Keratinocyte (primary cell): ENCODE data around the gene LY86.

Experiments
- EZH2 ChIP-seq: IDR thresholded peaks from one replicate; pipeline ENCODE4 v1.6.1; 2012; ENCODE audit warnings: inconsistent platforms, mild to moderate bottlenecking, low read length, moderate library complexity
- TF ChIP-seq, protein P1 (sequence below), 3 experiments: IDR thresholded peaks in 1 of 3; conservative IDR thresholded peaks in 1 of 3; optimal IDR thresholded peaks in 1 of 3; 2 replicates in 2 of 3; 3 replicates in 1 of 3; pipeline versions ENCODE3 to v1.5.1; 2011; ENCODE audit warnings: low read length in 3 of 3, mild to moderate bottlenecking in 3 of 3, moderate library complexity in 2 of 3, control low read depth in 1 of 3, inconsistent platforms in 1 of 3; ENCODE audit not compliant: insufficient read depth in 2 of 3; ENCODE audit errors: extremely low read depth in 1 of 3

DNA sequence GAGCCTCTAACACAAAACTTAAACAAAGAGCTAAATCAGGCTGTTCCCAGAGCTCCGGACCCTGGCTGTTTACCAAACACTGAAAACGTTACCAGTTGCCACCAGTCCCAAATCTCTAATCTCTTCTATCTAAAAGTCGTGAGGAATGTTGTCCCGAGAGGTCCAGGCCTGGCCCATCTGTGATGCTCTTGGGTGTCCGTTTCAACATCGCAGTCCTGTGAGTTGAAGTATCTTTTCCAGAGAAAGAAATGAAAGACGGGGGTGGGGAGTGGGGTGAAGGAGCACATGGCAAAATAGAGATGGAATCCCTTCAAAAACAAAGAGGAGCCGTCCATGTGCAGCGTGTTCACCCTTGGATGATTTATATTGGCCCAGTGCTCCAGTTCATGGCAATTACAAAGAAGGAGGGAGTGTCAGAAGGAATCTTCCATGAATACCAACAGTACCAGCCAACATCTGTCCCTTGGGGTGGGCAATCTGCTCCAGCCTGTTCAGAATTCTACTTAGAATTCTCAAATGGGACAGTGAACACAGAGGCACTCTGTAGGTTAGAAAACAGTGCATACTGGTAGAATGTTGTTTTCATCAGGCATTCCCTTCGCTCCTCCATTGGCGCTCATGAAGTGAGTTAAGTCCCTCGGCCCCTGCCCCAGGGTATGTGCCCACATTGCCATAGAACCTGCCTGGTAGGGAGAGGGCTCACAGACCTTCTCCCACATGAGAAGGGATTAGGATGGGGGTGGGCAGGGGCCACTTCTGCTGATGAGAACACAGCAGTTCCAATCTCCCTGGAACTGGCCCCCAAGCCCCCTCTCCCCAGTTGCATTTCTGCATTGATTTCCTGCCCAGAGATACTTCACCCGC, 112.1 kb downstream of the LY86 start:
- TF ChIP-seq, protein P1, sequence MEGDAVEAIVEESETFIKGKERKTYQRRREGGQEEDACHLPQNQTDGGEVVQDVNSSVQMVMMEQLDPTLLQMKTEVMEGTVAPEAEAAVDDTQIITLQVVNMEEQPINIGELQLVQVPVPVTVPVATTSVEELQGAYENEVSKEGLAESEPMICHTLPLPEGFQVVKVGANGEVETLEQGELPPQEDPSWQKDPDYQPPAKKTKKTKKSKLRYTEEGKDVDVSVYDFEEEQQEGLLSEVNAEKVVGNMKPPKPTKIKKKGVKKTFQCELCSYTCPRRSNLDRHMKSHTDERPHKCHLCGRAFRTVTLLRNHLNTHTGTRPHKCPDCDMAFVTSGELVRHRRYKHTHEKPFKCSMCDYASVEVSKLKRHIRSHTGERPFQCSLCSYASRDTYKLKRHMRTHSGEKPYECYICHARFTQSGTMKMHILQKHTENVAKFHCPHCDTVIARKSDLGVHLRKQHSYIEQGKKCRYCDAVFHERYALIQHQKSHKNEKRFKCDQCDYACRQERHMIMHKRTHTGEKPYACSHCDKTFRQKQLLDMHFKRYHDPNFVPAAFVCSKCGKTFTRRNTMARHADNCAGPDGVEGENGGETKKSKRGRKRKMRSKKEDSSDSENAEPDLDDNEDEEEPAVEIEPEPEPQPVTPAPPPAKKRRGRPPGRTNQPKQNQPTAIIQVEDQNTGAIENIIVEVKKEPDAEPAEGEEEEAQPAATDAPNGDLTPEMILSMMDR (optimal IDR thresholded peaks at IDR 0.05 in 1 of 3, IDR thresholded peaks at IDR 0.05 in 1 of 3, conservative IDR thresholded peaks at IDR 0.05 in 1 of 3; ENCODE audit: extremely low read depth in 1 of 3, insufficient read depth in 2 of 3, low read length in 3 of 3): no peak
- no peak for TF ChIP-seq EZH2
